ENCODE measurements around the gene SSNA1.

Gene SSNA1
- 12.7 to 68.8 (median 38.7) reads per million in 3 experiments for total RNA-seq

GRCh38 chr9:137188490-137189296, at the start of gene SSNA1, which contains the start of gene ANAPC2:
TSS of gene SSNA1 (plus strand) at chr9:137188676. CDS start at chr9:137188727, 51 bp downstream.
TSS of gene ANAPC2 (minus strand) at chr9:137188560. CDS start at chr9:137188532, 28 bp downstream.
- peak; percentile 90 for DNase-seq

- DNase-seq, result peak; percentile 30
Measured at GRCh38 chr9:137138722-137139467, 49.6 kb upstream of the SSNA1 start, which contains the start of gene GRIN1. TSS of gene GRIN1 (plus strand) at chr9:137139154. CDS start at chr9:137139487, 333 bp downstream.

GRCh38 chr9:137139468-137140150, 48.9 kb upstream of the SSNA1 start:
- no peak for DNase-seq

GRCh38 chr9:137140151-137141012, 48.1 kb upstream of the SSNA1 start:
- no peak for DNase-seq

- DNase-seq, result no peak
Measured at GRCh38 chr9:137141050-137141810, 47.2 kb upstream of the SSNA1 start.

GRCh38 chr9:137141976-137142936, 46.2 kb upstream of the SSNA1 start:
- DNase-seq, result no peak

- DNase-seq, result no peak
Measured at GRCh38 chr9:137143459-137143858, 45.0 kb upstream of the SSNA1 start.

- no peak for DNase-seq
Measured at GRCh38 chr9:137145731-137146526, 42.5 kb upstream of the SSNA1 start.

- DNase-seq, result no peak
Measured at GRCh38 chr9:137146527-137146918, 42.0 kb upstream of the SSNA1 start.

GRCh38 chr9:137147091-137147792, 41.2 kb upstream of the SSNA1 start:
- DNase-seq, result no peak

- no peak for DNase-seq
Measured at GRCh38 chr9:137147793-137148160, 40.7 kb upstream of the SSNA1 start.

- no peak for DNase-seq
Measured at GRCh38 chr9:137148242-137148641, 40.2 kb upstream of the SSNA1 start.

GRCh38 chr9:137148661-137149060, 39.8 kb upstream of the SSNA1 start:
- DNase-seq, result no peak

GRCh38 chr9:137149363-137149762, 39.1 kb upstream of the SSNA1 start:
- DNase-seq, result no peak

- DNase-seq, result no peak
Measured at GRCh38 chr9:137149942-137150616, 38.4 kb upstream of the SSNA1 start.

- DNase-seq, result no peak
Measured at GRCh38 chr9:137150617-137151457, 37.6 kb upstream of the SSNA1 start.

GRCh38 chr9:137152844-137153405, 35.6 kb upstream of the SSNA1 start:
- no peak for DNase-seq

Measured in central memory CD4-positive, alpha-beta T cell (primary cell).